Endodermal cell (in vitro differentiated cells): Measurements from ENCODE around the gene VWC2. TPM values are rescaled to one million over a fixed set of nuclear protein-coding genes. Genes with fewer than 3 reads are reported as not detected.

ENCODE experiments used
- DNase-seq: peaks from one replicate; pipeline ENCODE4 v3.0.0-alpha.2; 2017
- H3K27ac ChIP-seq: 2 replicates; pipeline ENCODE4 v1.5.1; 2013; ENCODE audit warnings: mild to moderate bottlenecking, low read depth, low read length, moderate library complexity
- H3K27me3 ChIP-seq: 2 replicates; pipeline ENCODE4 v1.6.1; 2013; ENCODE audit warnings: mild to moderate bottlenecking, low read length, moderate library complexity; ENCODE audit not compliant: insufficient read depth, control insufficient read depth, poor library complexity, severe bottlenecking
- H3K36me3 ChIP-seq: 2 replicates; pipeline ENCODE4 v1.7.0; 2013; ENCODE audit warnings: mild to moderate bottlenecking, low read length, moderate library complexity; ENCODE audit not compliant: control insufficient read depth, insufficient read depth
- H3K4me1 ChIP-seq: one replicate; pipeline ENCODE4 v1.7.0; 2013; ENCODE audit warnings: low read length; ENCODE audit not compliant: control insufficient read depth, insufficient read depth
- H3K4me3 ChIP-seq: 2 replicates; pipeline ENCODE4 v1.5.1; 2013; ENCODE audit warnings: mild to moderate bottlenecking, low read length, moderate library complexity
- H3K9ac ChIP-seq: 2 replicates; pipeline ENCODE4 v1.6.1; 2013; ENCODE audit warnings: mild to moderate bottlenecking, low read length, moderate library complexity; ENCODE audit not compliant: poor library complexity, severe bottlenecking; ENCODE audit errors: extremely low read depth
- H3K9me3 ChIP-seq: 2 replicates; pipeline ENCODE4 v1.6.1; 2013; ENCODE audit warnings: mild to moderate bottlenecking, low read length, moderate library complexity; ENCODE audit not compliant: control insufficient read depth
- H3K27ac Mint-ChIP-seq: 2 replicates; pipeline ENCODE4 v1.8.0; 2020; ENCODE audit warnings: mixed read lengths
- H3K27me3 Mint-ChIP-seq: 2 replicates; pipeline ENCODE4 v1.8.0; 2021; ENCODE audit warnings: mild to moderate bottlenecking, mixed read lengths; ENCODE audit not compliant: insufficient read depth
- H3K36me3 Mint-ChIP-seq: 2 replicates; pipeline ENCODE4 v1.8.0; 2020; ENCODE audit warnings: low read depth, mixed read lengths
- H3K4me1 Mint-ChIP-seq: 2 replicates; pipeline ENCODE4 v1.8.0; 2020; ENCODE audit warnings: mixed read lengths
- H3K4me3 Mint-ChIP-seq: 2 replicates; pipeline ENCODE4 v1.8.0; 2020; ENCODE audit warnings: mild to moderate bottlenecking, moderate library complexity, mixed read lengths
- H3K9me3 Mint-ChIP-seq: 2 replicates; pipeline ENCODE4 v1.8.0; 2020; ENCODE audit warnings: mild to moderate bottlenecking, mixed read lengths
- WGBS, 2 experiments: methylation state at CpG; one replicate each; pipeline versions ENCODE4 v1.1.5 to v1.1.7; 2013; ENCODE audit warnings: missing lambda C conversion rate in 2 of 2, mixed read lengths in 1 of 2; ENCODE audit not compliant: insufficient coverage in 1 of 2, insufficient read length in 1 of 2; 5-methylcytosine and 5-hydroxymethylcytosine counted together
- total RNA-seq, 2 donors: library from RNA; stranded (reverse); fragmentation: NEBNext Ultra II Directional in 1 of 2; extraction: Animal tissue kit (Norgen Biotek cat#: 25700) in 1 of 2; gene quantifications; 2 replicates in 1 of 2; 3 replicates in 1 of 2; pipeline ENCODE4 v1.2.1, GENCODE V29; 2021
- TF ChIP-seq, protein P1 (sequence below): fragments of 200-600 bp; sonication (generic); conservative IDR thresholded peaks from 2 replicates; pipeline ENCODE4 v1.5.0; 2021; ENCODE audit warnings: antibody characterized with exemption, mild to moderate bottlenecking

VWC2 gene
- total RNA-seq, 2 donors from 2014 or later = not detected

DNA sequence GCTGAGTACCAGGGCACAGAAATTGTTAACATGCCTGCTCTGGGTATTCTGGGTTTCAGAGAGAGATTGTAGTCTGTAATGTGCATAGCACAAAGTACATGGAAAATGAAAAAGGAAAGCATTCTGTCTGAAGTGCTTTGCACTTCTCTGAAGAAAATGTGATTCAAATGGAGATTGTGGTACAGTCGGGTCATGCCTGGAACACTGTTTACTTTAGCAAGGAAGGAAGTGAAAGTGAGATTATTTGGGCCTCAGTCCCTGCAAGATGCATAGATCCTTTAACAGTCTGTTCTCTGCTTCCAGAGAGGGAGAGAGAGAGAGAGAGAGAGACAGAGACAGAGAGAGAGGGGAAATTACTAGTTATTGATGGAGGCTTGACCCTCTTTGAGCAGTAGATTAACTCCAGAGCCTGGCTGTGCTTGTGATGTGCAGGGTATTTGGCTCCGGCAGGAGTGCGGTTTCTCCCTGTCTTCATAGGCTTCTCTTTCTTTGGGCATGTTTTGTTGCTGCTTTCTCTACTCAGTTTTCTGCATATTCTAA lies 5.4 kb downstream of the VWC2 start:
- H3K27me3 Mint-ChIP-seq = peaks cover 49% of the 10 kb centered on the region
- TF ChIP-seq, protein P1, sequence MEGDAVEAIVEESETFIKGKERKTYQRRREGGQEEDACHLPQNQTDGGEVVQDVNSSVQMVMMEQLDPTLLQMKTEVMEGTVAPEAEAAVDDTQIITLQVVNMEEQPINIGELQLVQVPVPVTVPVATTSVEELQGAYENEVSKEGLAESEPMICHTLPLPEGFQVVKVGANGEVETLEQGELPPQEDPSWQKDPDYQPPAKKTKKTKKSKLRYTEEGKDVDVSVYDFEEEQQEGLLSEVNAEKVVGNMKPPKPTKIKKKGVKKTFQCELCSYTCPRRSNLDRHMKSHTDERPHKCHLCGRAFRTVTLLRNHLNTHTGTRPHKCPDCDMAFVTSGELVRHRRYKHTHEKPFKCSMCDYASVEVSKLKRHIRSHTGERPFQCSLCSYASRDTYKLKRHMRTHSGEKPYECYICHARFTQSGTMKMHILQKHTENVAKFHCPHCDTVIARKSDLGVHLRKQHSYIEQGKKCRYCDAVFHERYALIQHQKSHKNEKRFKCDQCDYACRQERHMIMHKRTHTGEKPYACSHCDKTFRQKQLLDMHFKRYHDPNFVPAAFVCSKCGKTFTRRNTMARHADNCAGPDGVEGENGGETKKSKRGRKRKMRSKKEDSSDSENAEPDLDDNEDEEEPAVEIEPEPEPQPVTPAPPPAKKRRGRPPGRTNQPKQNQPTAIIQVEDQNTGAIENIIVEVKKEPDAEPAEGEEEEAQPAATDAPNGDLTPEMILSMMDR = no peak
- 86 to 88% methylated on average over 3 of the region's 3 CpGs for WGBS, 2 experiments

DNA sequence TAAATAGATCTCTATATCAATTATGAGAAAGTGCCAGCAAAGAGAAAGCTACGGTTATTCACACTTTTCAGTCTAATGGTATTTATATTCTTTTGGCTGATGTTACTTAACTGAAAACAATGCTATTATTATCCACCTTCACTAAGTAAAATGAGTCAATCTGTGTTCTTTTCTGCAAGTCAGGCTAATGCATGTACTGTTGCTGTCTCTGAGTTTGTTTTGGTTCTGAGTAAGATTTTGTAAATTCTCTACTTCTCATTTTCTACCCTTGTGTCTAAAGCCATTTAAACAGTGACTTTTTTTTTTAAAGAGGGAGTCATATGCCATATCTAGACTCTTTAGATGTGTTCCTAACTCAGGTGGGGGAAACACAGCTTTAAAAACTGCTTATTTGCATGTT lies 7.5 kb downstream of the VWC2 start:
- WGBS, 2 experiments = no CpG with 5 or more reads among the region's 1 CpG
- no peak overlapping the region for H3K9ac ChIP-seq
- no peak overlapping the region for H3K4me3 ChIP-seq
- no peaks in the 10 kb centered on the region for H3K9me3 ChIP-seq
- H3K4me3 Mint-ChIP-seq = no peak overlapping the region
- no peaks in the 10 kb centered on the region for H3K36me3 ChIP-seq
- H3K36me3 Mint-ChIP-seq = no peaks in the 10 kb centered on the region
- H3K9me3 Mint-ChIP-seq = no peaks in the 10 kb centered on the region
- peaks cover 30% of the 10 kb centered on the region for H3K27me3 ChIP-seq
- H3K27ac ChIP-seq = no peak overlapping the region
- H3K4me1 Mint-ChIP-seq = no peaks in the 10 kb centered on the region
- no peak overlapping the region for H3K27ac Mint-ChIP-seq
- TF ChIP-seq, protein P1 = no peak
- H3K4me1 ChIP-seq = no peaks in the 10 kb centered on the region
- no peak for DNase-seq
- peaks cover 31% of the 10 kb centered on the region for H3K27me3 Mint-ChIP-seq

More for the DNA sequence above, 5.4 kb downstream of the VWC2 start:
- no peaks in the 10 kb centered on the region for H3K9me3 Mint-ChIP-seq
- Histone ChIP-seq H3K36me3 (no peaks in the 10 kb centered on the region), H3K27me3 (peaks cover 51% of the 10 kb centered on the region), H3K9me3 (no peaks in the 10 kb centered on the region), H3K9ac (no peak overlapping the region), H3K4me1 (no peaks in the 10 kb centered on the region), H3K4me3 (no peak overlapping the region), H3K27ac (no peak overlapping the region)
- H3K4me1 Mint-ChIP-seq = peaks cover 4% of the 10 kb centered on the region
- no peak overlapping the region for H3K27ac Mint-ChIP-seq
- no peak for DNase-seq
- H3K4me3 Mint-ChIP-seq = no peak overlapping the region
- H3K36me3 Mint-ChIP-seq = no peaks in the 10 kb centered on the region

DNA sequence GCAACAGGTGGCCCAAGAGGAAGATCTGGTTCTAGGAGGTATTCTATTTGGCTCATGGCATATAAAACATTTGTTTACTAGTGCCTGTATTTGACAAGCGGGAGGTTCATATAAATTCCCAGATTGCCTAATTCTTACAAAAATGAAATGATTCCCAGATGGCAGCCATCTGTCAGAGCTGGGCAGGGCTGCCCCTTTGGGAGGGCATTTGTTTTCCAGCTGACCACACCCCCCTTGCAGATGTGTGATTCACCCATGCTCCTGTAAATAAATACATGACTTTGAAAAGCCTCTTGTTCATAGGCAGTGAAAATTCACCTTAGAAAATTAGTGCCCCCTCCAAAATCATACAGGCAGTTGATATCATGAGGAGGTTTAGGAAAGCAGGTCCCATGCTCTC lies 8.6 kb downstream of the VWC2 start:
- H3K4me3 Mint-ChIP-seq = no peak overlapping the region
- no peak overlapping the region for H3K27ac ChIP-seq
- no peak for DNase-seq
- H3K9me3 Mint-ChIP-seq = no peaks in the 10 kb centered on the region
- no peaks in the 10 kb centered on the region for H3K36me3 ChIP-seq
- H3K4me1 Mint-ChIP-seq = no peaks in the 10 kb centered on the region
- peaks cover 21% of the 10 kb centered on the region for H3K27me3 Mint-ChIP-seq
- 95% methylated on average over 1 of the region's 1 CpG; no CpG with 5 or more reads in 1 of the 2 experiments for WGBS, 2 experiments
- no peaks in the 10 kb centered on the region for H3K36me3 Mint-ChIP-seq
- peaks cover 20% of the 10 kb centered on the region for H3K27me3 ChIP-seq
- H3K27ac Mint-ChIP-seq = no peak overlapping the region
- no peak overlapping the region for H3K9ac ChIP-seq
- TF ChIP-seq, protein P1 = no peak
- H3K4me1 ChIP-seq = no peaks in the 10 kb centered on the region
- H3K4me3 ChIP-seq = no peak overlapping the region
- H3K9me3 ChIP-seq = no peaks in the 10 kb centered on the region
